ENCODE results near the gene CRAT. TPM values are rescaled to one million over a fixed set of nuclear protein-coding genes. Genes with fewer than 3 reads are reported as not detected.

CRAT gene
- total and polyA plus RNA-seq, 2 of the 4 experiments (the other 2 are of a cell fraction), result 18.8 to 41.6 TPM

GRCh38 chr9:129093602-129094386, 16.8 kb downstream of the CRAT start:
- Histone ChIP-seq H3K9me3 (ENCODE audit: control insufficient read depth, insufficient read depth, low read length) (no peaks in the 10 kb centered on the region), H3K9ac (ENCODE audit: low read depth, low read length) (no peak overlapping the region), H3K36me3 (ENCODE audit: control insufficient read depth, insufficient read depth, low read length) (peaks cover 43% of the 10 kb centered on the region), H3K27ac (ENCODE audit: insufficient read depth, low read length) (no peak overlapping the region), H3K4me2 (ENCODE audit: low read depth, low read length) (no peak overlapping the region), H2AK9ac (replicated peaks; ENCODE audit: low read depth, low read length, poor library complexity) (no peak overlapping the region), H3K23ac (ENCODE audit: low read depth, low read length) (no peak overlapping the region), H4K91ac (ENCODE audit: insufficient read depth, low read depth, low read length) (no peak overlapping the region), H3K4me3 (ENCODE audit: insufficient read depth, low read depth, low read length) (no peak overlapping the region), H2BK120ac (ENCODE audit: low read depth, low read length) (no peak overlapping the region), H4K5ac (ENCODE audit: low read depth, low read length) (no peak overlapping the region), H4K20me1 (ENCODE audit: insufficient read depth, low read length) (no peaks in the 10 kb centered on the region), H2BK5ac (ENCODE audit: low read depth, low read length, poor library complexity, severe bottlenecking) (no peak overlapping the region), H3K79me1 (ENCODE audit: low read depth in 1 of 2, low read length in 2 of 2) (no peaks in the 10 kb centered on the region), H3K9me1 (ENCODE audit: insufficient read depth, low read length) (no peaks in the 10 kb centered on the region), H2BK15ac (ENCODE audit: low read depth, low read length) (no peak overlapping the region), H4K8ac (ENCODE audit: low read depth in 2 of 2, low read length in 2 of 2) (no peak overlapping the region), H3K4me1 (ENCODE audit: control insufficient read depth, insufficient read depth, low read length) (no peaks in the 10 kb centered on the region), H3K27me3 (ENCODE audit: control insufficient read depth, insufficient read depth, low read length) (no peaks in the 10 kb centered on the region), H3K4ac (ENCODE audit: low read depth, low read length) (no peak overlapping the region), H3K18ac (ENCODE audit: low read depth, low read length) (no peak overlapping the region), H3K56ac (ENCODE audit: extremely low read depth, insufficient read depth, low read length) (no peak overlapping the region), H2BK20ac (ENCODE audit: low read depth, low read length) (no peak overlapping the region), H3K14ac (replicated peaks; ENCODE audit: low read depth, low read length) (no peak overlapping the region), H2AFZ (replicated peaks; ENCODE audit: low read length, poor library complexity) (no peak overlapping the region), H2AK5ac (ENCODE audit: low read depth, low read length) (no peak overlapping the region)
- POLR2A ChIA-PET (ENCODE audit: unreplicated experiment), result no interaction called here
- CTCF ChIA-PET, result no interaction called here
- no peak for ATAC-seq (ENCODE audit: low read depth)
- BruUV-seq (replicated peaks), result no TSS peak
- DNase-seq, result no peak
- TF ChIP-seq RFX5 (IDR thresholded peaks at IDR 0.05; ENCODE audit: low read depth, low read length) (no peak), BHLHE40 (IDR thresholded peaks at IDR 0.05; ENCODE audit: low read depth, low read length) (no peak), MAFK (IDR thresholded peaks at IDR 0.05; ENCODE audit: low read depth, low read length) (no peak), ELK1 (IDR thresholded peaks at IDR 0.05; ENCODE audit: borderline replicate concordance, low read depth, low read length) (no peak), CTCF (conservative IDR thresholded peaks at IDR 0.05; ENCODE audit: low read depth, low read length) (no peak), POLR2A (IDR thresholded peaks at IDR 0.05; ENCODE audit: low read depth, low read length) (no peak), RCOR1 (IDR thresholded peaks at IDR 0.05; ENCODE audit: insufficient replicate concordance, low read length) (no peak), MAZ (IDR thresholded peaks at IDR 0.05; ENCODE audit: borderline replicate concordance, low read depth, low read length) (no peak)
- TF ChIP-seq, protein P1, sequence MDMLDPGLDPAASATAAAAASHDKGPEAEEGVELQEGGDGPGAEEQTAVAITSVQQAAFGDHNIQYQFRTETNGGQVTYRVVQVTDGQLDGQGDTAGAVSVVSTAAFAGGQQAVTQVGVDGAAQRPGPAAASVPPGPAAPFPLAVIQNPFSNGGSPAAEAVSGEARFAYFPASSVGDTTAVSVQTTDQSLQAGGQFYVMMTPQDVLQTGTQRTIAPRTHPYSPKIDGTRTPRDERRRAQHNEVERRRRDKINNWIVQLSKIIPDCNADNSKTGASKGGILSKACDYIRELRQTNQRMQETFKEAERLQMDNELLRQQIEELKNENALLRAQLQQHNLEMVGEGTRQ (IDR thresholded peaks at IDR 0.05; ENCODE audit: low read depth, low read length), result no peak
- intact Hi-C loops (cut with micrococcal nuclease) (no loop called here), dilution Hi-C loops (cut with HindIII; ENCODE audit: low sequenced_read_pairs, unreplicated experiment) (no loop called here), in situ Hi-C loops (cut with MboI; ENCODE audit: low sequenced_read_pairs) (no loop called here)
- 81% methylated on average over 7 of the region's 20 CpGs; no CpG with 5 or more reads in 1 of the 2 experiments for WGBS, 2 experiments (ENCODE audit: extremely low coverage in 2 of 2, insufficient read length in 1 of 2)

Data from IMR-90 (cell line).